Upper lobe of left lung (tissue), 6 donors: ENCODE data around the gene GPC5. TPM values are rescaled to one million over a fixed set of nuclear protein-coding genes. Genes with fewer than 3 reads are reported as not detected.

ENCODE experiments used
- ATAC-seq, 2 donors: fragments of 200-7000 bp; cut with Tn5 transposase; one replicate each; pipeline ENCODE4 v1.9.1; 2022; ENCODE audit warnings: mild to moderate bottlenecking in 2 of 2, moderate library complexity in 2 of 2; ENCODE audit not compliant: low FRiP score in 2 of 2
- DNase-seq, 2 donors: peaks; one replicate each; pipeline ENCODE4 v3.0.0-alpha.2; 2019 to 2020
- H3K27ac ChIP-seq, 4 donors: fragments of 200-600 bp; sonication (generic); one replicate each; pipeline ENCODE4 v1.5.1; 2016 to 2019
- H3K27me3 ChIP-seq, 4 donors: fragments of 200-600 bp; sonication (generic); one replicate each; pipeline ENCODE4 v1.5.1; 2017 to 2019
- H3K36me3 ChIP-seq, 4 donors: fragments of 200-600 bp; sonication (generic); one replicate each; pipeline ENCODE4 v1.5.1; 2016 to 2019
- H3K4me1 ChIP-seq, 4 donors: fragments of 200-600 bp; sonication (generic); one replicate each; pipeline ENCODE4 v1.5.1; 2018 to 2019
- H3K4me3 ChIP-seq, 4 donors: fragments of 200-600 bp; sonication (generic); one replicate each; pipeline ENCODE4 v1.5.1; 2017 to 2019; ENCODE audit warnings: mild to moderate bottlenecking in 2 of 4, moderate library complexity in 1 of 4
- H3K9me3 ChIP-seq, 4 donors: fragments of 200-600 bp; sonication (generic); one replicate each; pipeline ENCODE4 v1.5.1; 2018 to 2019
- EP300 ChIP-seq, 4 donors: sonication (generic); formaldehyde crosslinking; IDR thresholded peaks; one replicate each; pipeline ENCODE4 v1.5.1; 2017; ENCODE audit warnings: antibody characterized with exemption in 4 of 4, control low read depth in 2 of 4
- POLR2A ChIP-seq, 4 donors: fragments of 450-650 bp; IDR thresholded peaks; one replicate each; pipeline ENCODE4 v1.5.1; 2016 to 2017; ENCODE audit warnings: antibody characterized with exemption in 4 of 4, mild to moderate bottlenecking in 2 of 4
- POLR2AphosphoS5 ChIP-seq, 2 donors: sonication (generic); formaldehyde crosslinking; IDR thresholded peaks; one replicate each; pipeline ENCODE4 v1.5.1; 2017; ENCODE audit warnings: antibody characterized with exemption in 2 of 2
- WGBS, 2 donors: methylation state at CpG; one replicate each; pipeline ENCODE4 v1.1.5; 2017 to 2018; 5-methylcytosine and 5-hydroxymethylcytosine counted together
- total RNA-seq, 6 donors: library from RNA; depleted of rRNA in 4 of 6; stranded (reverse); fragments of >200 nt in 4 of 6; gene quantifications; one replicate each; pipeline versions ENCODE4 v1.1.0 to v1.2.1, GENCODE V29; 2016 to 2021
- TF ChIP-seq, protein P1 (sequence below), 6 experiments: fragments of 450-650 bp in 4 of 6; fragments of 200-600 bp in 2 of 6; sonication (generic) in 2 of 6; IDR thresholded peaks; one replicate each; pipeline ENCODE4 v1.5.1; 2016 to 2019; ENCODE audit warnings: antibody characterized with exemption in 6 of 6
- donor health status: DM: no; HTN: no; CAD: no; lungs with moderate emphysema.
- donor health status: DM: no; HTN: yes; CAD: no; lungs with severe emphysema.

Gene GPC5
- total RNA-seq, 6 donors from 2014 or later: 7.6 to 51.4 (median 12.8) TPM

DNA sequence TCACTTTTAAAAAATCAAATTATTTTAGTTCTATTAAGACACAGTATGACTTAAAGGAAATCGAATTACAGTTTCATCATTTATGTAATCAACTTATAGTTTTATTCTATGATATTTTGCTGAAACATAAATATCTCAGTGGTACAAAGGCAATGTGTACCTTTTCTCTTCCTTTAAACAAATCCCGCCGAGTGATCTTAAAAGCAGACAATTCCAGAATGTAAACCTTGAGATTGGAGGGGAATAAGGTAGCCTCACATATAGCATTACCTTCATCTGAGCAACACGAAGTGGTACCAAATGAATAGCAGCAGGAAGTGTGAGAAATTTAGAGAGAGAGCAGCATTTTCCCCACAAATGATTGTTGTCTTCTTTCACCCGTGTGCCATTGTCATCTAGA, 986.0 kb downstream of the GPC5 start:
- no peak for ATAC-seq
- Histone ChIP-seq H3K4me3 (no peak overlapping the region), H3K27ac (no peak overlapping the region), H3K9me3 (no peaks in the 10 kb centered on the region), H3K36me3 (no peaks in the 10 kb centered on the region), H3K4me1 (no peaks in the 10 kb centered on the region), H3K27me3 (no peaks in the 10 kb centered on the region)
- WGBS, 2 donors: 70 to 75% methylated on average over 5 of the region's 5 CpGs
- no peak for DNase-seq
- TF ChIP-seq POLR2AphosphoS5 (IDR thresholded peaks at IDR 0.05) (no peak), POLR2A (IDR thresholded peaks at IDR 0.05) (no peak), EP300 (IDR thresholded peaks at IDR 0.05) (no peak)
- TF ChIP-seq, protein P1, sequence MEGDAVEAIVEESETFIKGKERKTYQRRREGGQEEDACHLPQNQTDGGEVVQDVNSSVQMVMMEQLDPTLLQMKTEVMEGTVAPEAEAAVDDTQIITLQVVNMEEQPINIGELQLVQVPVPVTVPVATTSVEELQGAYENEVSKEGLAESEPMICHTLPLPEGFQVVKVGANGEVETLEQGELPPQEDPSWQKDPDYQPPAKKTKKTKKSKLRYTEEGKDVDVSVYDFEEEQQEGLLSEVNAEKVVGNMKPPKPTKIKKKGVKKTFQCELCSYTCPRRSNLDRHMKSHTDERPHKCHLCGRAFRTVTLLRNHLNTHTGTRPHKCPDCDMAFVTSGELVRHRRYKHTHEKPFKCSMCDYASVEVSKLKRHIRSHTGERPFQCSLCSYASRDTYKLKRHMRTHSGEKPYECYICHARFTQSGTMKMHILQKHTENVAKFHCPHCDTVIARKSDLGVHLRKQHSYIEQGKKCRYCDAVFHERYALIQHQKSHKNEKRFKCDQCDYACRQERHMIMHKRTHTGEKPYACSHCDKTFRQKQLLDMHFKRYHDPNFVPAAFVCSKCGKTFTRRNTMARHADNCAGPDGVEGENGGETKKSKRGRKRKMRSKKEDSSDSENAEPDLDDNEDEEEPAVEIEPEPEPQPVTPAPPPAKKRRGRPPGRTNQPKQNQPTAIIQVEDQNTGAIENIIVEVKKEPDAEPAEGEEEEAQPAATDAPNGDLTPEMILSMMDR (IDR thresholded peaks at IDR 0.05): no peak

DNA sequence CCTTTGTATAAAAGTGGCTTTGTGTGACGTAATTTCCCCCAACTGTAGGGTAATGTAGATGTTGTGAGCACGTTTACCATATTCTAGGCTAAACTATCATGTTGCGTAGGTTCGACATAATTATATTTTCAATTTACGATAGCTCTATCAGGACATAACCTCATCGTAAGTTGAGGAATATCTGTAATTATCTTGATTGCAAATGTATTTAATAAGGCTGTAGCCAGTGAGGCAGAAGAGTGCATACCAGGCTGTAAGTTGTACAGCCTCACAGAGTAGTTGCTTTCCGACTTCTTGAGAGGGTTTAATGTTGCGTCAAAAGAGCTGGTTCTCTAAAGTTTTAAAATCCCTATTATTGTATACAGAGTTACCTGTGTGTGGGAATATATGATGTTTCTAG, 988.8 kb downstream of the GPC5 start:
- TF ChIP-seq POLR2A (IDR thresholded peaks at IDR 0.05) (no peak), POLR2AphosphoS5 (IDR thresholded peaks at IDR 0.05) (no peak), EP300 (IDR thresholded peaks at IDR 0.05) (no peak)
- TF ChIP-seq, protein P1 (IDR thresholded peaks at IDR 0.05): no peak
- ATAC-seq: no peak

DNA sequence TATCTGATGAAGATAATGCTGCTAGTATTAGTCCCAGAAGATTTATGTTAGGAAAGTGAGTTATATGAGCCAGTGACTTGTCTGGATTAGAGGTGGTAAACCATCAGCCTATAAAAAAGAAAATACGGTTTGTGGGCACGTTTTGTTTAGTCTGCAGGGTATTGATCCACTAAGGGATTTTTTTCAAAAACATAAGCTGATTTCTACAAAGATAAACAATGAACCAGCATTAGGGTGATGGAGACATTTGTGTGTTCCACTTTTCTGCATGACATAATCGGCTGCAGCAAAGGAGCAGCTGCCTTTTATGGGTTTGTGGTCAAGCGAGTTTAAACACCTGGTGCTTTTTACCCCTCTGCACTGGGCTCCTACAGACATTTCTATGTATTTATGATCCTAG, 991.8 kb downstream of the GPC5 start:
- no peaks in the 10 kb centered on the region for H3K9me3 ChIP-seq
- no peak overlapping the region for H3K4me3 ChIP-seq
- WGBS, 2 donors: 71 to 74% methylated on average over 4 of the region's 4 CpGs
- no peak for ATAC-seq
- H3K27ac ChIP-seq: no peak overlapping the region
- DNase-seq: no peak
- no peaks in the 10 kb centered on the region for H3K36me3 ChIP-seq
- no peak for TF ChIP-seq EP300 (IDR thresholded peaks at IDR 0.05)
- no peak for TF ChIP-seq POLR2A (IDR thresholded peaks at IDR 0.05)
- no peak for TF ChIP-seq POLR2AphosphoS5 (IDR thresholded peaks at IDR 0.05)
- TF ChIP-seq, protein P1 (IDR thresholded peaks at IDR 0.05): no peak
- no peaks in the 10 kb centered on the region for H3K4me1 ChIP-seq
- no peaks in the 10 kb centered on the region for H3K27me3 ChIP-seq

More for the DNA sequence above, 988.8 kb downstream of the GPC5 start:
- Histone ChIP-seq H3K4me3 (no peak overlapping the region), H3K9me3 (no peaks in the 10 kb centered on the region), H3K27me3 (no peaks in the 10 kb centered on the region), H3K36me3 (no peaks in the 10 kb centered on the region), H3K4me1 (no peaks in the 10 kb centered on the region), H3K27ac (no peak overlapping the region)
- no peak for DNase-seq
- 81 to 84% methylated on average over 8 of the region's 8 CpGs for WGBS, 2 donors

DNA sequence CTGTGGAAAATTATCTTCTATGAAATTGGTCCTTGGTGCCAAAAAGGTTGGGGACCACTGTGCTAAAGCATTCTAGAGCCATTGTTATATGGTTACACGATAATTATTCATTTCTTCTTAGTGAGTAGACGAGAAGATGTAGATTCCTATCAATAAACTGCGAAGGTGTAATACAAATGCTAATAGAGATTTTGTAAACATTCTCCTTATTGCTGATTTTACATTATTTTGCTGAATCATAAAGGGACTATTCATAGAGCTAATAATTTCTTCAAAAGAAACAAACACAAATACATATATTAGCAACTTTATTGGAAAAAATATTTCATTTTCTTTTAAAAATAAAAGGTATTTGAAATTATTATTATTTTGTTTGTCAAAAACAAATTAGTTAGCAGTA, 1005.2 kb downstream of the GPC5 start:
- Histone ChIP-seq H3K27me3 (no peaks in the 10 kb centered on the region), H3K27ac (no peak overlapping the region), H3K36me3 (no peaks in the 10 kb centered on the region), H3K4me3 (no peak overlapping the region), H3K9me3 (no peaks in the 10 kb centered on the region), H3K4me1 (no peaks in the 10 kb centered on the region)
- TF ChIP-seq, protein P1 (IDR thresholded peaks at IDR 0.05): no peak
- TF ChIP-seq EP300 (IDR thresholded peaks at IDR 0.05): no peak
- TF ChIP-seq POLR2AphosphoS5 (IDR thresholded peaks at IDR 0.05): no peak
- TF ChIP-seq POLR2A (IDR thresholded peaks at IDR 0.05): no peak
- ATAC-seq (no peak), DNase-seq (no peak)
- 82 to 86% methylated on average over 3 of the region's 3 CpGs for WGBS, 2 donors

DNA sequence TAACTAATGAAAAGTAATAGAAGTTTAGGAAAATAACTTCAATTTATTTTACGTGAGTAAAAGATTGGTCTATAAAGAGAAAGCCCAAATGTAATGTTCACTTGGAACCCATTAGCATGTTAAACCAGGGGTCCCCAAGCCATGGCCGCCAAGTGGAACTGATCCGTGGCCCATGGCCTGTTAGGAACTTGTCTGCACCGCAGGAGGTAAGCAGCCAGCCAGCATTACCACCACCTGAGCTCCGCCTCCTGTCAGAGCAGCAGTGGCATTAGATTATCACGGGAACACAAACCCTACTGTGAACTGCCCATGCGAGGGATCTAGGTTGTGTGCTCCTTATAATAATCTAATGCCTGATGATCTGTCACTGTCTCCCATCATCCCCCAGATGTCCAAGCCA, 1009.4 kb downstream of the GPC5 start:
- ATAC-seq (no peak), DNase-seq (no peak)
- H3K4me1 ChIP-seq: no peaks in the 10 kb centered on the region
- no peaks in the 10 kb centered on the region for H3K27me3 ChIP-seq
- WGBS, 2 donors: 85 to 89% methylated on average over 7 of the region's 7 CpGs
- TF ChIP-seq POLR2AphosphoS5 (IDR thresholded peaks at IDR 0.05) (no peak), POLR2A (IDR thresholded peaks at IDR 0.05) (no peak), EP300 (IDR thresholded peaks at IDR 0.05) (no peak)
- TF ChIP-seq, protein P1 (IDR thresholded peaks at IDR 0.05): no peak
- no peaks in the 10 kb centered on the region for H3K9me3 ChIP-seq
- no peaks in the 10 kb centered on the region for H3K36me3 ChIP-seq
- no peak overlapping the region for H3K4me3 ChIP-seq
- no peak overlapping the region for H3K27ac ChIP-seq
